ENCODE measurements around the gene CELA3B.
"Not testable (repeated sequence)": the region's sequence is repeated elsewhere in the genome, so short reads cannot be mapped to it uniquely, and the experiment has no call there.

CELA3B gene

GRCh38 chr1:22007262-22007661 is 30.4 kb downstream of the CELA3B start:
- not testable (repeated sequence) for DNase-seq (ENCODE audit: low read depth)

- not testable (repeated sequence) for DNase-seq (ENCODE audit: low read depth)
Observed at GRCh38 chr1:22009566-22009965, 32.7 kb downstream of the CELA3B start.

- DNase-seq (ENCODE audit: low read depth), result not testable (repeated sequence)
Observed at GRCh38 chr1:22012752-22013151, 35.9 kb downstream of the CELA3B start.

GRCh38 chr1:22014575-22015206 is 37.9 kb downstream of the CELA3B start:
- not testable (repeated sequence) for DNase-seq (ENCODE audit: low read depth)

GRCh38 chr1:22018583-22019559 is 42.0 kb downstream of the CELA3B start:
- DNase-seq (ENCODE audit: low read depth), result peak; percentile 74

- no peak for DNase-seq (ENCODE audit: low read depth)
Observed at GRCh38 chr1:22021061-22021460, 44.2 kb downstream of the CELA3B start.

GRCh38 chr1:22024485-22025367 is 47.9 kb downstream of the CELA3B start:
- peak; percentile 68 for DNase-seq (ENCODE audit: low read depth)

- peak; percentile 80 for DNase-seq (ENCODE audit: low read depth)
Observed at GRCh38 chr1:22025368-22026155, 48.7 kb downstream of the CELA3B start.

GRCh38 chr1:22026924-22027289 is 50.1 kb downstream of the CELA3B start:
- DNase-seq (ENCODE audit: low read depth), result no peak

- no peak for DNase-seq (ENCODE audit: low read depth)
Observed at GRCh38 chr1:22030057-22030456, 53.2 kb downstream of the CELA3B start.

- no peak for DNase-seq (ENCODE audit: low read depth)
Observed at GRCh38 chr1:22030473-22030872, 53.7 kb downstream of the CELA3B start.

GRCh38 chr1:22031214-22031962 is 54.6 kb downstream of the CELA3B start:
- no peak for DNase-seq (ENCODE audit: low read depth)

GRCh38 chr1:22034834-22035233 is 58.0 kb downstream of the CELA3B start:
- not testable (repeated sequence) for DNase-seq (ENCODE audit: low read depth)

GRCh38 chr1:22037520-22037919 is 60.7 kb downstream of the CELA3B start:
- DNase-seq (ENCODE audit: low read depth), result no peak

GRCh38 chr1:22038036-22038435 is 61.2 kb downstream of the CELA3B start:
- DNase-seq (ENCODE audit: low read depth), result no peak
